ENCODE data around the gene B3GAT2. TPM values are rescaled to one million over a fixed set of nuclear protein-coding genes. Genes with fewer than 3 reads are reported as not detected.

Gene B3GAT2
- total RNA-seq, 1 experiment from 2014 or later = under 0.01 TPM

DNA sequence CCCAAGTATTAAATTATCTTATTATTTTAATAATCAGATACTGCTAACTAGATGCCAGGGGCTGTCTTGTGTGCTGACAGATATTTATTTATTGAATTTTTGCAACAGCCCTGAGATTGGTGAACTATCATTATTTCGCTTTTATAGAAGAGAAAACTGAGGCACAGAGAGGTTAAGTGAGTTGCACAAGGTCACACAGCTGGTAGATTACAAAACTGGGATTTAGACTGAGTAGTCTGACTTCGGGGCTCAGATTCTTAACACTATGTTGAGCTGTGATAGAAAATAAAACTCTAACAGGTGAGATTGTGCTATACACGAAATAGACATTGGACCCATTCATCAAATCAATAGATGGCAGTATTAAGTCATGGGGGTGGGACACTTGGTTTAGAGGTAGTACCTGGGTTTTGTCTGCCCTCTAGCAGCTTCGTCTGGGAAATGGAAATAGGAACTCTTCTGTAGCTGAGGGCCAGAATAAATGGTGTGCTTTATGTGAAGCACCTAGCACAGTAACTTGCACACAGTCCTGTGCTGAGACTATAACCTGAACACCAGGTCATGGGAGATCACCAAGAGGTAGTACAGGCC, 113.4 kb downstream of the B3GAT2 start:
- DNase-seq (ENCODE audit: low read depth) = no peak

DNA sequence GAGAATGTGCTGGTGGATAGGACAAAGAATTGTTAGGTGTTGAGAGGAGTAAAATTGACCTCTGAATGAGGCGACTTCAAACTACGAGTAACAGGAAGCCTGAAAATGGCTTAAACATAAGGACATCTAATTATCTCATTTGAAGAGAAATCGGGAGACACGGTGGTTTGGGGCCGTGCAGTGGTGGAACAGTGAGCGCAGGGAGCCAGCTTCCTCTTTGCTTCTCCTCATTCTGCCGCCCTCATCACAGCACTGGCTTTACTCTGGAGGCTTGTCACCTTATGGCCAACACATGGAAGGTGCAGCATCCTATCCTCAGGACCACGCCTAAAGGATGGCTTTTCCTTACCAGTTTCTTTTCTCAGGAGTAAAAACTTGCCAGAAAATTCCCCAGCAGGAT, 114.3 kb downstream of the B3GAT2 start:
- no peak for DNase-seq (ENCODE audit: low read depth)

DNA sequence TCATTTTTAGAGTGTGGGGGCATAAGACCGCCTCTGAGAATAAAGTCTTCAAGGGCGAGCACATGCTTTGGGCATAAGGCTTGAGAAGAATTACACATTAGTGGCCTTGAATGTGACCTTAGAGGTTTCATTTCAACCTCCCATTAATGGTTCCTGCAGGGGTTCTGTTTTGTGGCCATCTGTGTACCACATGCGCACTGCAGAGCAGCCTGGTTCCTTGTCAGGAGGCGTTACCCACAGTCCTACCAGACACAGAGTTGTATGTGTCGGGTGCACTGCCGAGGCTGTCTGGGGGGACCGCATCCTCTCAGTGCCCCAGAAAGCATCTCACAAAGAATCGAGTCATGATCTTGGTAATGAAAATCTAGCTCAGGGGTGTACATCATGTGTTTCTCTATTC, 115.7 kb downstream of the B3GAT2 start:
- DNase-seq (ENCODE audit: low read depth) = no peak

DNA sequence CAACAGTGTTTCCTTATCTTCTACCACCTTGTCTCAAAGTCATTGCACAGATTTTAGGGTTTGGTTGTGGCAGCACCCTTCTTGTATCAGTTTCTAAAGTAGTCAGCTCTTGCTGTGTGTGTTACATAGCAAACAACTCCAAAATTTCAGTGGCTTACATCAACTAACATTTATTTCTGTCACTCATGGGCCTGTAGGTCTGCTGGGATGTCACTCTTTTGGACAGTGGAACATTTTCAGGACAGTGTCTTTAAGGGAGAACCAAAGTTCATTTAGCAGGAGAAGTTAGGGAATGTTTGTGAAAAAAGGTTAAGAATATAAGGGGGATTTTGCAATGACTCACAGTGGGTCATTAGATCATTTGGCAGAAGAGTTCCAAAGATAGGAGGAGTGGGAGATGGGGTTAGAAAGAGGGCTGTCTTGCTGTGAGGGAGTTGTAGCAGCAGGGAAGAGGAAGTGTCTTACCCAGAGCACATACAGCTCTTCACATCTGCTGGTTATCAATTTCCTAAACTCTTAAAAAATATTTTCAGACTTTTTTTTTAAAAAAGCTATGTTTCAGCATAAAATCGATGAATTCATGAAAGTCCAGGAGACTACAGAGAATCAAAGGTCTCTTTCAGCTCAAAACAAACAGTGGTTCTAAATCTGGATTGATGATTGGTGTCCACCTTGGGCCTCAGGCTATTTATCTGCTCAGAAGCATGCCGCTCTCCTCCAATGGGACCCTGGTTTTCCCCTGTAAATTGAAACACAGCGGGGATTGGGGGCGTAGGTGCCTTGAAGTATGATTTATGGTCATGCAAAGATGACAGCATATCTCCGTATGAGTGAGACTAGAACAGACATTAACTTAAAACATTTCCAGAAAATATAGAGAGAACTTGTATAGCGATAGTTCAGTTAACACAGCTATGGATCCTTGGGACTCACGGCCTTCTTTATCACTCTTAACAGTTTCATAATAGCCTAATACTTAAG, 117.3 kb downstream of the B3GAT2 start:
- no peak for DNase-seq (ENCODE audit: low read depth)

DNA sequence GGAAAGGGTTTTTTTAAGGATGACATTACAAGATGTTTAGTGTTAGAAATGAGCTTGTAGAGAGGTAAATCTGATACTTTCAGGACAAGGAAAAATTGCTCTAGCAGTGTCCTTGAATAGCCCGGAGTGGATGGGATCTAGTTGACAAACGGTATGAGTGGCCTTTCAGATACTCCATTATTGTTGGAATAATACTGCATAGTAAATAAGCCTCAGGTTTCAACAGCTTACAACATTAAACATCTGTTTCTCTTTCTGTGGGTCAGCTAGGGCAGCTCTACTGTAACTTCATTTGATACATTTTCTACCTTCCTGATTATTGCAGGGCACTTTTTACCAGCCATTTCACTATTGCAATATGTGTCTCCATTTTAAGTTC, 118.0 kb downstream of the B3GAT2 start:
- no peak for DNase-seq (ENCODE audit: low read depth)

DNA sequence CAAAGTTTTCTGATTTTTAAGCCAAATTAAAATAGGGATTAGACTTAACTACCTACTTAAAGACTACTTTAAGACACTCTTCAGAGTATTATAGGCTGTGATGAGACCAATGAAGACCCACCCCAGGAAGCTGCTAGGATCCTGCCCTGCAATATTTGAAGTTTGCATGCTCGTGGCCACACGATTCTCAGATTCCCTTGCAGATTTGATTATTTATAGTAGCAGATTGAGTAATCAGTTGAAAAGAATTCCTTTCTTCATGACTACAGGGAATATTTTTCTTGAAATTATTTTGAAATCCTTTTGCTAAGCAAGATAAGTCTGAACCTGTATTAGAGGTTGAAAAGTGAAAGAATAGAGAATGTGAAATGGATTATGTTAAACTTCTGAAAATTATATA, 122.3 kb downstream of the B3GAT2 start:
- peak; percentile 13 for DNase-seq (ENCODE audit: low read depth)

DNA sequence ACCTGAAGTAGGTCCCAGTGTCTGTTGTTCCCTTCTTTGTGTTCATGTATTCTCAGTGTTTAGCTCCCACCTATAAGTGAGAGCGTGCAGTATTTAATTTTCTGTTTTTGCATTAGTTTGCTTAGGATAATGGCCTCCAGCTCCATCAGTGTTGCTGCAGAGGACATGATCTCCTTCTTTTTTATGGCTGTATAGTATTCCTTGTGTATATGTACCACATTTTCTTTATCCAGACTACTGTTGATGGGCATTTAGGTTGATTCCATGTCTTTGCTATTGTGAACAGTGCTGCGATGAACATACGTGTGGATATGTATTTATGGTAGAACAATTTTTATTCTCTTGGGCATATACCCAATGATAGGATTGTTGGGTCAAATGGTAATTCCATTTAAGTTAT, 125.4 kb downstream of the B3GAT2 start:
- DNase-seq (ENCODE audit: low read depth) = no peak

DNA sequence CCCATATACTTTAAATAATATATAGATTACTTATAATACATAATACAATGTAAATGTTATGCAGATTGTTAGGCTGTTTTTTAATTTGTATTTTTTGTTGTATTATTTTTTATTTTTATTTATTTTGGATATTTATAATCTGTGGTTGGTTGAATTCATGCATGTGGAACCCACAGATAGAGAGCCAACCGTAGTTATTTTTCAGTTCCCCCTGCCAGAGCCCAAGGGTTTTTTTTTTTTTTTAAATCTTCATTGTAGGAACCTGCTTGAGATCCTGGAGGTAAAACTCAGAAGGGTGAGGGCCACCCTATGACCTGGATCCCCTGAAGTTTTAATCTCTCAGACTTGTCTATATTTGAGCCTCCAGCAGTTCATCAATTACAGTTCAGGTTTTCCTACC, 133.2 kb downstream of the B3GAT2 start:
- DNase-seq (ENCODE audit: low read depth) = no peak

DNA sequence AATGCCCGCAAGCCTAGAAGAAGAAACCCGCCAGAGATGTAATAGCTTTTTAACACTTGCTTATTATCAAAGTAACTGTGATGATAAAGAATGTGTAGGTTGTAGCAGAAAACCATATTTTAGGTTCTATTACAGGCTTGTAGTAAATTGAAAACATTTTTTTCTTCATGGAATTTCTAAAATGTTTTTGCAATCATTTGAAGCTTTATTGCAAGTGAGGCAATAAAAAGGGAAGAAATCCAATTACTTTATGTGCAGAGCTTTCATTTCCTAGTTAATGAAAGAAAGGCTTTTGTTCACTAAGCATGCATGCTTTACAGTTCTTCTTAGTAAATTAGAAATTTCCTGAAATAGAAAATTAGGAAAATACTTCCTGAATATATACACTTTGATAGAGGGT, 135.1 kb downstream of the B3GAT2 start:
- no peak for DNase-seq (ENCODE audit: low read depth)

DNA sequence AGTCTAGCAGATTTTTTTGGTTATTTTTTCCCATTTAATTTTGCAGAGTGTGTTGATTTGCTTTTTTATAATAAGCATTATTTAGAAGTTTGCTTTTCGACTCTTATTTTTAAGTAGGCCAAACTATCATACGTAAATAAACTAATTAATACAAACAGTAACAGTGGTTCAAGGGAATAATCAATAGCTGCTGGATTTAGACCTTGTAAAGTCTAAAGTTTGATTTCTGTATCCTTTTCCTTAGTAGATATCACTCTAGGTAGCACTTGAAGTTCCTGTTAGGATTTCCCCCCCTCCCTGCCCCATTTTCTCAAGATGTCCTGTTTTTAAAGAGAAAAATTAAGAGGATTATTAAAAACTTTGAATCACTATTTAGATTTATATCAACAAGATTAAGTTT, 136.1 kb downstream of the B3GAT2 start:
- DNase-seq (ENCODE audit: low read depth) = no peak

DNA sequence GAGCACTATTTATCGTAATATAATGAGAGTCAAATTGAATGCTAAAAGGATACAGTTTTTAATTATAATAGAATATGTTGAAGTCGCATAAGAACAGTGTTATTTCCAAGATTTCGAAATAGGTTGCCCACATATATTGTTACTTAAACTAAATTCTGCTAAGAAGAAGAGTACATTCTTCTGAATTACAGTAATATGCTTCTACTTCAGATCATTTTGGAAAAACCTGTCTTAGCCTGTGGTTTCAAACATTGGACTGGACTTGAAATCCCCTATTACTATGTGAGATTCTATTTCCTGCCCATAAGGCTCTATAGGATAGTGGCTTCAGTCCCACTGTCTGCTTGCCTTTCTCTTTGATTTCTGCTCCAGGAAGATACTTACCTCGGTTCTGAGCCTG, 137.2 kb downstream of the B3GAT2 start:
- DNase-seq (ENCODE audit: low read depth) = no peak

DNA sequence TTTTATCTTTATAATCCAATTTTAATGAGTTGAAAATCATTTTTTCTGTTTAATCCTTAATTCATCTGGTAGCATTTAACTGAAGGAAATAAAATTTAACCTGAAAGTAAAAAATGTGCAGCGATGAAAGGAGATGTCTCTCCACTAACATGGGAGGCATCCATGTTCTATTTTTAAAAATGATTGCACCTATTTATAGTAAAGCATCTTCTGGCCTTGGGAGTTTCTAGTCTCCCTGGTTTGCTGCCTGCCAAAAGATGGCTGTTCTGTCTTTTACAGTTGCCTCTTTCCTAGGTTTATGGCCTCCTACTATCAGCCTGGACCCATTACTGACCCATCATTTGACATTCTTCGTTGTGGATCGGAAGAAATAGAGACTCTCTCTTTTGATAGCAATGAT, 143.0 kb downstream of the B3GAT2 start:
- DNase-seq (ENCODE audit: low read depth) = no peak

DNA sequence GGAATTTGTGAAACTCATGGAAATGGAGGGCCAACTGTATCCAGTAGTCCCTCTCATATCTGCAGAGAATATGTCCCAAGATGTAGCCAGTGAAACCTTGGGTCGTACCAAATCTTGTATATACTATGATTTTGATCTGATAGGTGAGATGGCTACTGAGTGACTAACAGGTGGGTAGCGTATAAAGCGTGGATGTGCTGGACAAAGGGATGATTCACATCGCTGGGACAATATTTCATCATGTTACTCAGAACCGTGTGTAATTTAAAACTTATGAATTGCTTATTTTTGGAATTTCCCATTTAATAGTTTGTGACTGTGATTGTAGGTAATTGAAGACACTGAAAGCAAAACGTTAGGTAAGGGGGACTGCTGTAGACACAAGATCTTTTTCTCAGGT, 145.1 kb downstream of the B3GAT2 start:
- DNase-seq (ENCODE audit: low read depth) = peak; percentile 36

All from LHCN-M2 (cell line).